Hepatocyte (in vitro differentiated cells): Measurements from ENCODE around the gene ADAMTS12. TPM values are rescaled to one million over a fixed set of nuclear protein-coding genes. Genes with fewer than 3 reads are reported as not detected.

Source experiments
- DNase-seq: peaks from one replicate; pipeline ENCODE4 v3.0.0-alpha.2; 2016; ENCODE audit warnings: low spot score
- H2AFZ ChIP-seq: fragments of 200-600 bp; sonication (generic); 2 replicates; pipeline ENCODE4 v1.6.0; 2016; ENCODE audit warnings: antibody characterized with exemption, mild to moderate bottlenecking
- H3K27ac ChIP-seq: fragments of 200-600 bp; sonication (generic); 2 replicates; pipeline ENCODE4 v1.5.1; 2016; ENCODE audit warnings: mild to moderate bottlenecking
- H3K27me3 ChIP-seq: fragments of 200-600 bp; sonication (generic); 2 replicates; pipeline ENCODE4 v1.6.1; 2016
- H3K36me3 ChIP-seq: fragments of 200-600 bp; sonication (generic); replicated peaks from 2 replicates; pipeline ENCODE4 v1.5.1; 2016; ENCODE audit warnings: low read depth; ENCODE audit not compliant: insufficient read depth
- H3K4me1 ChIP-seq: fragments of 200-600 bp; sonication (generic); 2 replicates; pipeline ENCODE4 v1.5.1; 2016; ENCODE audit warnings: mild to moderate bottlenecking, moderate library complexity; ENCODE audit not compliant: insufficient read depth
- H3K4me2 ChIP-seq: fragments of 200-600 bp; sonication (generic); 2 replicates; pipeline ENCODE4 v1.6.0; 2016
- H3K4me3 ChIP-seq: fragments of 200-600 bp; sonication (generic); 2 replicates; pipeline ENCODE4 v1.5.1; 2016; ENCODE audit warnings: mild to moderate bottlenecking
- H3K79me2 ChIP-seq: fragments of 200-600 bp; sonication (generic); 2 replicates; pipeline ENCODE4 v1.6.0; 2017; ENCODE audit warnings: mild to moderate bottlenecking
- H3K9me2 ChIP-seq: fragments of 200-600 bp; sonication (generic); replicated peaks from 2 replicates; pipeline ENCODE4 v1.6.0; 2017; ENCODE audit warnings: mild to moderate bottlenecking; ENCODE audit not compliant: insufficient read depth
- H3K9me3 ChIP-seq: fragments of 200-600 bp; sonication (generic); 2 replicates; pipeline ENCODE4 v1.5.1; 2016; ENCODE audit warnings: low read depth, mild to moderate bottlenecking
- H4K20me1 ChIP-seq: fragments of 200-600 bp; sonication (generic); 2 replicates; pipeline ENCODE4 v1.6.0; 2016; ENCODE audit warnings: mild to moderate bottlenecking; ENCODE audit not compliant: insufficient read depth, poor library complexity, severe bottlenecking
- EZH2 ChIP-seq: fragments of 200-600 bp; sonication (generic); IDR thresholded peaks from 2 replicates; pipeline ENCODE4 v1.6.1; 2016; ENCODE audit warnings: antibody characterized with exemption, mild to moderate bottlenecking, borderline replicate concordance
- EZH2phosphoT487 ChIP-seq: fragments of 200-600 bp; sonication (generic); IDR thresholded peaks from one replicate; pipeline ENCODE4 v1.6.1; 2018; ENCODE audit warnings: antibody characterized with exemption, mild to moderate bottlenecking, low read depth, moderate library complexity; ENCODE audit not compliant: unreplicated experiment, severe bottlenecking
- WGBS: methylation state at CpG from one replicate; pipeline ENCODE4 v1.1.6; 2016; ENCODE audit warnings: low lambda C conversion rate; ENCODE audit errors: missing lambda C conversion rate; 5-methylcytosine and 5-hydroxymethylcytosine counted together
- polyA plus RNA-seq: library from polyadenylated mRNA; unstranded; fragments of >200 nt; fragmentation: Nextera tagmentation; extraction: Ambion mirVana; gene quantifications from 2 replicates; pipeline ENCODE4 v1.2.1, GENCODE V29; 2016
- total RNA-seq: library from RNA; depleted of rRNA; stranded (reverse); fragments of >200 nt; gene quantifications from 2 replicates; pipeline ENCODE4 v1.2.3, GENCODE V29; 2014
- TF ChIP-seq, protein P1 (sequence below): fragments of 200-600 bp; sonication (generic); IDR thresholded peaks from 2 replicates; pipeline ENCODE4 v1.5.1; 2016; ENCODE audit warnings: antibody characterized with exemption, mild to moderate bottlenecking; ENCODE audit not compliant: poor library complexity

ADAMTS12 gene
- total and polyA plus RNA-seq, 2 experiments from 2014 or later, result 3.2 to 8.9 TPM

DNA sequence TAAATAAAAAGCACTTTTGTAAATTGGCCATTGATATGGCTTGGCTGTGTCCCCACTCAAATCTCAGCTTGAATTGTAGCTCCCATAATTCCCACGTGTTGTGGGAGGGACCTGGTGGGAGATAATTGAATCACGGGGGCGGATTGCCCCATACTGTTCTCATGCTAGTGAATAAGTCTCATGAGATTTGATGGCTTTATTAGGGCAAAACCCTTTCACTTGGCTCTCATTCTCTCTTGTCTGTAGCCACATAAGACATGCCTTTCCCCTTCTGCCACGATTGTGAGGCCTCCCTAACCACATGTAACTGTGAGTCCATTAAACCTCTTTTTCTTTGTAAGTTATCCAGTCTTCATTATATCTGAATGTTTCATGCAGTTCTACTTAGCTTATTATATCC lies 297.8 kb downstream of the ADAMTS12 start:
- no peak for DNase-seq
- WGBS, result 85% methylated on average over 4 of the region's 4 CpGs
- Histone ChIP-seq H3K27ac (no peak overlapping the region), H2AFZ (no peak overlapping the region), H3K4me3 (no peak overlapping the region), H3K27me3 (no peaks in the 10 kb centered on the region), H3K79me2 (no peaks in the 10 kb centered on the region), H3K36me3 (no peaks in the 10 kb centered on the region), H3K4me2 (no peak overlapping the region), H3K4me1 (no peaks in the 10 kb centered on the region), H3K9me2 (no peaks in the 10 kb centered on the region), H4K20me1 (no peaks in the 10 kb centered on the region), H3K9me3 (no peaks in the 10 kb centered on the region)
- TF ChIP-seq EZH2phosphoT487 (no peak), EZH2 (no peak)
- TF ChIP-seq, protein P1, sequence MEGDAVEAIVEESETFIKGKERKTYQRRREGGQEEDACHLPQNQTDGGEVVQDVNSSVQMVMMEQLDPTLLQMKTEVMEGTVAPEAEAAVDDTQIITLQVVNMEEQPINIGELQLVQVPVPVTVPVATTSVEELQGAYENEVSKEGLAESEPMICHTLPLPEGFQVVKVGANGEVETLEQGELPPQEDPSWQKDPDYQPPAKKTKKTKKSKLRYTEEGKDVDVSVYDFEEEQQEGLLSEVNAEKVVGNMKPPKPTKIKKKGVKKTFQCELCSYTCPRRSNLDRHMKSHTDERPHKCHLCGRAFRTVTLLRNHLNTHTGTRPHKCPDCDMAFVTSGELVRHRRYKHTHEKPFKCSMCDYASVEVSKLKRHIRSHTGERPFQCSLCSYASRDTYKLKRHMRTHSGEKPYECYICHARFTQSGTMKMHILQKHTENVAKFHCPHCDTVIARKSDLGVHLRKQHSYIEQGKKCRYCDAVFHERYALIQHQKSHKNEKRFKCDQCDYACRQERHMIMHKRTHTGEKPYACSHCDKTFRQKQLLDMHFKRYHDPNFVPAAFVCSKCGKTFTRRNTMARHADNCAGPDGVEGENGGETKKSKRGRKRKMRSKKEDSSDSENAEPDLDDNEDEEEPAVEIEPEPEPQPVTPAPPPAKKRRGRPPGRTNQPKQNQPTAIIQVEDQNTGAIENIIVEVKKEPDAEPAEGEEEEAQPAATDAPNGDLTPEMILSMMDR, result no peak

DNA sequence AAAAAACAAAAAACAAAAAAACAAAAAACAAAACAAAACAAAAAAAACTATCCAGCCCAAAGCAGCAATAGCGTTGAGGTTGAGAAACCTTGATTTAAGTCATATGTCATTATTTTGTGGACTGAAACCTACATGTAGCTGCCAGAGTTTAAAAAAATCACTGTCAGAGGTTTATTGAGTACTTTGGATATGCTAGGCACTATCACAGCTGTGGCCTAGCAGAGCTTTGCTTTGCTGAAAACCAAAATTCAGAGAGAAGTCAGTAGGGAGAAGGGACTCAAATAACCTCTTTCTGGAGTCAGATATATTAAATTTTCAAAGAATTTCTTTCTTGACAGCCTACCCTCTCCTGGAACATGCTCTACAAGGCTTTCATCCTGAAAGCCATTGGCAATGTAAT lies 299.5 kb downstream of the ADAMTS12 start:
- WGBS, result 96% methylated on average over 1 of the region's 1 CpG
- Histone ChIP-seq H3K36me3 (no peaks in the 10 kb centered on the region), H3K79me2 (no peaks in the 10 kb centered on the region), H3K27me3 (no peaks in the 10 kb centered on the region), H3K4me1 (no peaks in the 10 kb centered on the region), H4K20me1 (no peaks in the 10 kb centered on the region), H2AFZ (no peak overlapping the region), H3K9me3 (no peaks in the 10 kb centered on the region), H3K27ac (no peak overlapping the region), H3K9me2 (no peaks in the 10 kb centered on the region), H3K4me3 (no peak overlapping the region), H3K4me2 (no peak overlapping the region)
- no peak for DNase-seq
- TF ChIP-seq EZH2phosphoT487, result no peak
- TF ChIP-seq, protein P1, result no peak
- no peak for TF ChIP-seq EZH2

- H2AFZ ChIP-seq, result no peak overlapping the region
- no peaks in the 10 kb centered on the region for H3K79me2 ChIP-seq
- no peaks in the 10 kb centered on the region for H3K9me2 ChIP-seq
- H3K4me1 ChIP-seq, result no peaks in the 10 kb centered on the region
- H3K27me3 ChIP-seq, result no peaks in the 10 kb centered on the region
- no peak overlapping the region for H3K4me3 ChIP-seq
- no peaks in the 10 kb centered on the region for H4K20me1 ChIP-seq
- DNase-seq, result peak; percentile 25
- H3K4me2 ChIP-seq, result no peak overlapping the region
- H3K27ac ChIP-seq, result no peak overlapping the region
- no peaks in the 10 kb centered on the region for H3K36me3 ChIP-seq
- WGBS, result 76% methylated on average over 16 of the region's 16 CpGs
- no peaks in the 10 kb centered on the region for H3K9me3 ChIP-seq
- TF ChIP-seq, protein P1, result peak; percentile 40
- TF ChIP-seq EZH2phosphoT487, result no peak
- no peak for TF ChIP-seq EZH2
Measured at GRCh38 chr5:33588654-33589372, 303.0 kb downstream of the ADAMTS12 start.
